Measurements from ENCODE around the gene CYP4A11.
"Not testable (repeated sequence)": the region's sequence is repeated elsewhere in the genome, so short reads cannot be mapped to it uniquely, and the experiment has no call there.

Gene CYP4A11

DNA sequence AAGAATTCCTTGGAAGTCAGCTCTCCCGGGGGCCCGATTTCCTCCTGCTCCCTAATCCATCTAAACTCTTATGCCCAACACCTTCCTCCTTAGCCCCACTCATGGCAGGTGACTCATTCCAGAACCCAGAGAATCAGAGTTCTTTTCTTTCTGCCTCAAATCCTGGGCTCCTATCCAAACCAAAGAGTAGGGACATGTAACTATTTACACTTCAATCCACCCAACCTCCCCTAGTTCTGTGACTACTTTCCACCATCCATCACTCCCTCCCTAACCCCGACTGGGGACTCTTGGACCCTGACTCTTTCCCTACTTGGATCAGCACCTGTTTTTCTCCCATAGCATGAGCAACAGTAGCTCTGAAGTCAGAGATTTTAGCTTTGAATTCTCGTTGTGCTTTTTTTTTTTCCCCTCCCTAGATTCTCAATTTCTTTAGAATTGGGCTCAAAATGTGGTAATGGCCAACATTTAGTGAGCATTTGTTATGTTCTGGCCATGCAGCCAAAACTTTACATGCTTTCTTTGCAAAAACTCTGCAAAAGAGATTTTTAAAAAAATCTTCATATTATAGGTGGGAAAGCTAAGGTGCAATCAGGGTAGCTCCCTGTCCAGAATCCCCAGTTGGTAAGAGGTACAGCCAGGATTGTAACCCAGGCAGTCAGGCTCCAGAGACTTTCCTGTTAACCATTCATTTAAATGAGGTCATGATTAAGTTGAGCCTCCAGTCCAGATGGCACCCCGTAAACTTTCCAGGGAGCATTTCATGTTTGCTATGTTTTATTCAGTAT lies 7.5 kb upstream of the CYP4A11 start:
- H3K9ac ChIP-seq (ENCODE audit: low read depth, low read length, poor library complexity, severe bottlenecking) = no peak overlapping the region
- no peaks in the 10 kb centered on the region for H3K79me2 ChIP-seq (ENCODE audit: insufficient read depth, low read length)
- no peaks in the 10 kb centered on the region for H3K9me2 ChIP-seq (replicated peaks; ENCODE audit: low read depth, low read length)
- H3K9me3 ChIP-seq (ENCODE audit: insufficient read depth, low read depth, low read length) = no peaks in the 10 kb centered on the region
- H3K27me3 ChIP-seq (ENCODE audit: insufficient read depth, low read length, poor library complexity, severe bottlenecking) = no peaks in the 10 kb centered on the region
- no peaks in the 10 kb centered on the region for H3K36me3 ChIP-seq (ENCODE audit: insufficient read depth, low read length)
- H2AFZ ChIP-seq (ENCODE audit: low read length) = no peak overlapping the region
- no peak overlapping the region for H3K4me2 ChIP-seq (ENCODE audit: low read depth, low read length, poor library complexity, severe bottlenecking)
- no peaks in the 10 kb centered on the region for H3K4me1 ChIP-seq (ENCODE audit: insufficient read depth, low read length, poor library complexity, severe bottlenecking)
- no peak overlapping the region for H3K4me3 ChIP-seq (ENCODE audit: low read length, poor library complexity, severe bottlenecking)
- no peaks in the 10 kb centered on the region for H4K20me1 ChIP-seq (ENCODE audit: insufficient read depth, low read length, poor library complexity, severe bottlenecking)
- no peaks in the 10 kb centered on the region for H3F3A ChIP-seq (ENCODE audit: low read depth)
- no peak for TF ChIP-seq EZH2phosphoT487 (IDR thresholded peaks at IDR 0.05; ENCODE audit: borderline replicate concordance)

DNA sequence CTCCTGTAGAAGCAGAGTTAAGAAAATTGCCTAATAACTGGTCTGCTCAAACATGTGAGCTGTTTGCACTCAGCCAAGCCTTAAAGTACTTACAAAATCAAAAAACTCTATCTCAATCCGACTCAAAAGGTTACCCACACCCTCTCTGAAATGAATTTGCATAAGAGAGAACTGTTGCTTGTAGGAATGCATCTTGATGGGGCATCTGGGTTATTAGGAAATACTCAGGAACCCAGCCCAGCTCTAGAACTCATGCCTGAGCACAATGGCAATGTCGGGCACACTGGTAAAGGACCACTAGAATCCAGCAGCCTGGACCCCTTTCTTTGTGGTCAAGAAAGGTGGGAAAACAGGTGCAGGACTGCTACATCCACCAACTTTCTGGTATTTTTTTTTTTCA lies 6.4 kb upstream of the CYP4A11 start:
- not testable (repeated sequence) for H3K9me2 ChIP-seq (replicated peaks; ENCODE audit: low read depth, low read length); H3K79me2 ChIP-seq (ENCODE audit: insufficient read depth, low read length); H3K27me3 ChIP-seq (ENCODE audit: insufficient read depth, low read length, poor library complexity, severe bottlenecking); H2AFZ ChIP-seq (ENCODE audit: low read length); H3K4me1 ChIP-seq (ENCODE audit: insufficient read depth, low read length, poor library complexity, severe bottlenecking); H3F3A ChIP-seq (ENCODE audit: low read depth); H3K36me3 ChIP-seq (ENCODE audit: insufficient read depth, low read length); H3K9ac ChIP-seq (ENCODE audit: low read depth, low read length, poor library complexity, severe bottlenecking); H4K20me1 ChIP-seq (ENCODE audit: insufficient read depth, low read length, poor library complexity, severe bottlenecking); H3K4me2 ChIP-seq (ENCODE audit: low read depth, low read length, poor library complexity, severe bottlenecking); H3K4me3 ChIP-seq (ENCODE audit: low read length, poor library complexity, severe bottlenecking); H3K9me3 ChIP-seq (ENCODE audit: insufficient read depth, low read depth, low read length)

- TF ChIP-seq, protein P1, sequence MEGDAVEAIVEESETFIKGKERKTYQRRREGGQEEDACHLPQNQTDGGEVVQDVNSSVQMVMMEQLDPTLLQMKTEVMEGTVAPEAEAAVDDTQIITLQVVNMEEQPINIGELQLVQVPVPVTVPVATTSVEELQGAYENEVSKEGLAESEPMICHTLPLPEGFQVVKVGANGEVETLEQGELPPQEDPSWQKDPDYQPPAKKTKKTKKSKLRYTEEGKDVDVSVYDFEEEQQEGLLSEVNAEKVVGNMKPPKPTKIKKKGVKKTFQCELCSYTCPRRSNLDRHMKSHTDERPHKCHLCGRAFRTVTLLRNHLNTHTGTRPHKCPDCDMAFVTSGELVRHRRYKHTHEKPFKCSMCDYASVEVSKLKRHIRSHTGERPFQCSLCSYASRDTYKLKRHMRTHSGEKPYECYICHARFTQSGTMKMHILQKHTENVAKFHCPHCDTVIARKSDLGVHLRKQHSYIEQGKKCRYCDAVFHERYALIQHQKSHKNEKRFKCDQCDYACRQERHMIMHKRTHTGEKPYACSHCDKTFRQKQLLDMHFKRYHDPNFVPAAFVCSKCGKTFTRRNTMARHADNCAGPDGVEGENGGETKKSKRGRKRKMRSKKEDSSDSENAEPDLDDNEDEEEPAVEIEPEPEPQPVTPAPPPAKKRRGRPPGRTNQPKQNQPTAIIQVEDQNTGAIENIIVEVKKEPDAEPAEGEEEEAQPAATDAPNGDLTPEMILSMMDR (conservative IDR thresholded peaks at IDR 0.05; ENCODE audit: low read length) = no peak
- no peak for TF ChIP-seq EZH2phosphoT487 (IDR thresholded peaks at IDR 0.05; ENCODE audit: borderline replicate concordance)
- Histone ChIP-seq H4K20me1 (ENCODE audit: insufficient read depth, low read length, poor library complexity, severe bottlenecking) (no peaks in the 10 kb centered on the region), H2AFZ (ENCODE audit: low read length) (no peak overlapping the region), H3K9ac (ENCODE audit: low read depth, low read length, poor library complexity, severe bottlenecking) (no peak overlapping the region), H3K36me3 (ENCODE audit: insufficient read depth, low read length) (no peaks in the 10 kb centered on the region), H3K4me1 (ENCODE audit: insufficient read depth, low read length, poor library complexity, severe bottlenecking) (no peaks in the 10 kb centered on the region), H3K27me3 (ENCODE audit: insufficient read depth, low read length, poor library complexity, severe bottlenecking) (no peaks in the 10 kb centered on the region), H3F3A (ENCODE audit: low read depth) (no peaks in the 10 kb centered on the region), H3K4me3 (ENCODE audit: low read length, poor library complexity, severe bottlenecking) (no peak overlapping the region), H3K9me2 (replicated peaks; ENCODE audit: low read depth, low read length) (no peaks in the 10 kb centered on the region), H3K9me3 (ENCODE audit: insufficient read depth, low read depth, low read length) (no peaks in the 10 kb centered on the region), H3K4me2 (ENCODE audit: low read depth, low read length, poor library complexity, severe bottlenecking) (no peak overlapping the region), H3K79me2 (ENCODE audit: insufficient read depth, low read length) (no peaks in the 10 kb centered on the region)
These were observed 810 bp upstream of the CYP4A11 start for GRCh38 chr1:46942086-46942485.

- no peaks in the 10 kb centered on the region for H3K36me3 ChIP-seq (ENCODE audit: insufficient read depth, low read length)
- H3K4me1 ChIP-seq (ENCODE audit: insufficient read depth, low read length, poor library complexity, severe bottlenecking) = no peaks in the 10 kb centered on the region
- no peaks in the 10 kb centered on the region for H3F3A ChIP-seq (ENCODE audit: low read depth)
- H4K20me1 ChIP-seq (ENCODE audit: insufficient read depth, low read length, poor library complexity, severe bottlenecking) = no peaks in the 10 kb centered on the region
- no peaks in the 10 kb centered on the region for H3K9me3 ChIP-seq (ENCODE audit: insufficient read depth, low read depth, low read length)
- H3K9ac ChIP-seq (ENCODE audit: low read depth, low read length, poor library complexity, severe bottlenecking) = no peak overlapping the region
- no peaks in the 10 kb centered on the region for H3K27me3 ChIP-seq (ENCODE audit: insufficient read depth, low read length, poor library complexity, severe bottlenecking)
- H3K4me2 ChIP-seq (ENCODE audit: low read depth, low read length, poor library complexity, severe bottlenecking) = no peak overlapping the region
- H3K4me3 ChIP-seq (ENCODE audit: low read length, poor library complexity, severe bottlenecking) = no peak overlapping the region
- no peaks in the 10 kb centered on the region for H3K79me2 ChIP-seq (ENCODE audit: insufficient read depth, low read length)
- H2AFZ ChIP-seq (ENCODE audit: low read length) = no peak overlapping the region
- no peak for TF ChIP-seq EZH2phosphoT487 (IDR thresholded peaks at IDR 0.05; ENCODE audit: borderline replicate concordance)
- TF ChIP-seq, protein P1 (conservative IDR thresholded peaks at IDR 0.05; ENCODE audit: low read length) = no peak
- no peaks in the 10 kb centered on the region for H3K9me2 ChIP-seq (replicated peaks; ENCODE audit: low read depth, low read length)
These were observed 969 bp downstream of the CYP4A11 start for GRCh38 chr1:46940307-46940706.
